IPS-15b (cell line): Measurements from ENCODE around the gene ABCD2.

ENCODE experiments used
- H3K27me3 ChIP-seq: one replicate; pipeline ENCODE4 v1.6.1; 2013; ENCODE audit warnings: low read length; ENCODE audit not compliant: control insufficient read depth, insufficient read depth
- H3K36me3 ChIP-seq: one replicate; pipeline ENCODE4 v1.6.1; 2013; ENCODE audit warnings: low read length; ENCODE audit not compliant: control insufficient read depth, insufficient read depth
- H3K4me1 ChIP-seq: one replicate; pipeline ENCODE4 v1.6.1; 2013; ENCODE audit warnings: mild to moderate bottlenecking, low read length; ENCODE audit not compliant: control insufficient read depth, insufficient read depth
- H3K4me3 ChIP-seq: one replicate; pipeline ENCODE4 v1.5.1; 2013; ENCODE audit warnings: low read depth, low read length
- H3K9ac ChIP-seq: one replicate; pipeline ENCODE4 v1.6.1; 2013; ENCODE audit warnings: low read depth, mild to moderate bottlenecking, low read length
- H3K9me3 ChIP-seq: one replicate; pipeline ENCODE4 v1.6.1; 2013; ENCODE audit warnings: mild to moderate bottlenecking, low read length; ENCODE audit not compliant: control insufficient read depth, insufficient read depth

The ABCD2 gene

GRCh38 chr12:39619660-39620433, at the start of gene ABCD2:
Gene ABCD2, minus strand, starts transcription at chr12:39619803. Its CDS starts 188 bp downstream, at chr12:39619615.
- Histone ChIP-seq H3K9ac (no peak within 1 kb of the TSS), H3K36me3 (no peaks in the 10 kb centered on the region), H3K27me3 (peaks cover 12% of the 10 kb centered on the region), H3K4me1 (peaks cover 5% of the 10 kb centered on the region), H3K4me3 (peak within 1 kb of the TSS; percentile 55), H3K9me3 (no peaks in the 10 kb centered on the region)

- Histone ChIP-seq H3K9me3 (no peaks in the 10 kb centered on the region), H3K27me3 (peaks cover 2% of the 10 kb centered on the region), H3K4me3 (no peak overlapping the region), H3K9ac (no peak overlapping the region), H3K36me3 (no peaks in the 10 kb centered on the region), H3K4me1 (no peaks in the 10 kb centered on the region)
Measured at GRCh38 chr12:39660101-39660500, 40.5 kb upstream of the ABCD2 start.

GRCh38 chr12:39647383-39647782, 27.8 kb upstream of the ABCD2 start:
- Histone ChIP-seq H3K36me3 (no peaks in the 10 kb centered on the region), H3K4me1 (no peaks in the 10 kb centered on the region), H3K9ac (no peak overlapping the region), H3K27me3 (no peaks in the 10 kb centered on the region), H3K9me3 (no peaks in the 10 kb centered on the region), H3K4me3 (no peak overlapping the region)

- H3K27me3 ChIP-seq: no peaks in the 10 kb centered on the region
- H3K36me3 ChIP-seq: no peaks in the 10 kb centered on the region
Measured at GRCh38 chr12:39646963-39647362, 27.4 kb upstream of the ABCD2 start.

GRCh38 chr12:39643052-39643451, 23.4 kb upstream of the ABCD2 start:
- H3K4me1 ChIP-seq: no peaks in the 10 kb centered on the region
- H3K9ac ChIP-seq: no peak overlapping the region
- no peak overlapping the region for H3K4me3 ChIP-seq
- no peaks in the 10 kb centered on the region for H3K27me3 ChIP-seq
- H3K36me3 ChIP-seq: no peaks in the 10 kb centered on the region
- no peaks in the 10 kb centered on the region for H3K9me3 ChIP-seq

More at GRCh38 chr12:39646963-39647362, 27.4 kb upstream of the ABCD2 start:
- no peaks in the 10 kb centered on the region for H3K4me1 ChIP-seq
- no peak overlapping the region for H3K4me3 ChIP-seq
- no peaks in the 10 kb centered on the region for H3K9me3 ChIP-seq
- H3K9ac ChIP-seq: no peak overlapping the region

- no peak overlapping the region for H3K9ac ChIP-seq
- no peak overlapping the region for H3K4me3 ChIP-seq
- no peaks in the 10 kb centered on the region for H3K9me3 ChIP-seq
- no peaks in the 10 kb centered on the region for H3K4me1 ChIP-seq
- H3K36me3 ChIP-seq: no peaks in the 10 kb centered on the region
- H3K27me3 ChIP-seq: no peaks in the 10 kb centered on the region
Measured at GRCh38 chr12:39638840-39639239, 19.2 kb upstream of the ABCD2 start.

GRCh38 chr12:39638178-39638577, 18.6 kb upstream of the ABCD2 start:
- Histone ChIP-seq H3K4me1 (no peaks in the 10 kb centered on the region), H3K36me3 (no peaks in the 10 kb centered on the region)

GRCh38 chr12:39632670-39633069, 13.1 kb upstream of the ABCD2 start:
- no peaks in the 10 kb centered on the region for H3K36me3 ChIP-seq
- no peaks in the 10 kb centered on the region for H3K9me3 ChIP-seq
- no peak overlapping the region for H3K4me3 ChIP-seq
- H3K4me1 ChIP-seq: no peaks in the 10 kb centered on the region
- H3K27me3 ChIP-seq: no peaks in the 10 kb centered on the region
- no peak overlapping the region for H3K9ac ChIP-seq

More at GRCh38 chr12:39638178-39638577, 18.6 kb upstream of the ABCD2 start:
- Histone ChIP-seq H3K9me3 (no peaks in the 10 kb centered on the region), H3K9ac (no peak overlapping the region), H3K4me3 (no peak overlapping the region), H3K27me3 (no peaks in the 10 kb centered on the region)

- Histone ChIP-seq H3K4me3 (no peak overlapping the region), H3K27me3 (no peaks in the 10 kb centered on the region), H3K9me3 (no peaks in the 10 kb centered on the region), H3K4me1 (no peaks in the 10 kb centered on the region), H3K36me3 (no peaks in the 10 kb centered on the region), H3K9ac (no peak overlapping the region)
Measured at GRCh38 chr12:39628836-39629235, 9.2 kb upstream of the ABCD2 start.

GRCh38 chr12:39627914-39628313, 8.3 kb upstream of the ABCD2 start:
- Histone ChIP-seq H3K9ac (no peak overlapping the region), H3K9me3 (no peaks in the 10 kb centered on the region), H3K4me3 (no peak overlapping the region), H3K4me1 (no peaks in the 10 kb centered on the region), H3K36me3 (no peaks in the 10 kb centered on the region), H3K27me3 (no peaks in the 10 kb centered on the region)

- H3K27me3 ChIP-seq: no peaks in the 10 kb centered on the region
- no peak overlapping the region for H3K4me3 ChIP-seq
- H3K36me3 ChIP-seq: no peaks in the 10 kb centered on the region
- no peaks in the 10 kb centered on the region for H3K9me3 ChIP-seq
- no peaks in the 10 kb centered on the region for H3K4me1 ChIP-seq
- no peak overlapping the region for H3K9ac ChIP-seq
Measured at GRCh38 chr12:39626033-39626814, 6.6 kb upstream of the ABCD2 start.

- peaks cover 5% of the 10 kb centered on the region for H3K4me1 ChIP-seq
- no peak overlapping the region for H3K4me3 ChIP-seq
- H3K27me3 ChIP-seq: peaks cover 3% of the 10 kb centered on the region
- H3K36me3 ChIP-seq: no peaks in the 10 kb centered on the region
- H3K9me3 ChIP-seq: no peaks in the 10 kb centered on the region
- no peak overlapping the region for H3K9ac ChIP-seq
Measured at GRCh38 chr12:39623919-39624318, 4.3 kb upstream of the ABCD2 start.
